HG03469 (cell line): ENCODE data around the gene LRRC23.

Experiments
- ATAC-seq: cut with Tn5 transposase; IDR thresholded peaks from one replicate; pipeline ENCODE4 v1.9.1; 2021; ENCODE audit warnings: mild to moderate bottlenecking, moderate library complexity, moderate number of reproducible peaks; ENCODE audit not compliant: unreplicated experiment

LRRC23 gene

DNA sequence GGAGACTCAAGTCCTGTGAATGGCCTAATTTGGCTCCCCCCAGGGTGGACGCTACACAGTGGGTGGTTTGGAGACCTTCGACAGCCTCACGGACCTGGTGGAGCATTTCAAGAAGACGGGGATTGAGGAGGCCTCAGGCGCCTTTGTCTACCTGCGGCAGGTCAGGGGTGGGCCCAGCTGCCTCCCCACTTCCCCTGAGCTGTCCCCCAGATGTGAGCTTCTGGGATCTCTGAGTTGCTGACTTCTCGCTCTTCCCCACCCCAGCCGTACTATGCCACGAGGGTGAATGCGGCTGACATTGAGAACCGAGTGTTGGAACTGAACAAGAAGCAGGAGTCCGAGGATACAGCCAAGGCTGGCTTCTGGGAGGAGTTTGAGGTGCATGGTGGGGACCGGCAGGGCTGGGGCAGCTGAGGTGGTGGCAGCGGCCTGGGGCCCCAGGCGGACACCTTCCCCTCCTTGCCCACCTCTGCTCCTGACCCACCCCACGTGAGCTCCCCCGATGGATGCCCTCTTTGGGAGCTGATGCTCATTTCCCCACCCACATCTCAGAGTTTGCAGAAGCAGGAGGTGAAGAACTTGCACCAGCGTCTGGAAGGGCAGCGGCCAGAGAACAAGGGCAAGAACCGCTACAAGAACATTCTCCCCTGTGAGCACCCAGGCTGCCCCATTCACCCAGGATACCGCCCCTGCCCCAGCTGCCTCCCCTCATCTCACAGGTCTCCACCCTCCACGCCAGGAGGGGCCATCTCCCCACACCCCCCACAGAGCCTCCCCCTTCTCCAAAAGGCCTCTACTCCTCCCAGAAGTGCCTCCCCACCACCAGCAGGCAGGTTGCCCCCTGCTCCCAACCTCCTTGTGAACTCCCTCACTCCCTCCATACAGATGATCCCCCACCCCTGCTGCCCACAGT is 50.7 kb downstream of the LRRC23 start:
- ATAC-seq = no peak

DNA sequence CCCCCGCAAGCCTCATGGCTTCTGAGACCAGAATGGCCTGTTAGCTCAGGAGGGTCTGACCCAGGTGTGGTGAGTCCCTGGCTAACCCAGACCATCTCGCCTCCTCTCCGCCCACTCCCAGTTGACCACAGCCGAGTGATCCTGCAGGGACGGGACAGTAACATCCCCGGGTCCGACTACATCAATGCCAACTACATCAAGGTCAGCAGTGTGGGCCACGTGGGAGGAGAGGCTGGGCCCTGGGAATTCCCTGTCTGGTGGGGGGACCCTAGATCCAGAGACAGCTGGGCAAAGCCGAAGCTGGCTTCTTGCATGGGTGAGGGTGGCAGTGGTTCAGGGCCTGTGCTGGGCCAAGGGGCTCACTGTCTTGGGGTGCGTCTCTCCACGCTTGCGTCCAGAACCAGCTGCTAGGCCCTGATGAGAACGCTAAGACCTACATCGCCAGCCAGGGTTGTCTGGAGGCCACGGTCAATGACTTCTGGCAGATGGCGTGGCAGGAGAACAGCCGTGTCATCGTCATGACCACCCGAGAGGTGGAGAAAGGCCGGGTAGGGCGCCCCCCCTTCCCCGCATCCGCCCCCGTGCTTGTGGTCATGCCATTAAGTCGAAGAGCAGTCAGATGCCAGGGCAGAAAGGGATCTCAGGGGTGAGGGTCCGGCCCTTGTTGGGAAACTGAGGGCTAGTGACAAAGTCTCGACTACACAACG is 51.6 kb downstream of the LRRC23 start:
- ATAC-seq = no peak

DNA sequence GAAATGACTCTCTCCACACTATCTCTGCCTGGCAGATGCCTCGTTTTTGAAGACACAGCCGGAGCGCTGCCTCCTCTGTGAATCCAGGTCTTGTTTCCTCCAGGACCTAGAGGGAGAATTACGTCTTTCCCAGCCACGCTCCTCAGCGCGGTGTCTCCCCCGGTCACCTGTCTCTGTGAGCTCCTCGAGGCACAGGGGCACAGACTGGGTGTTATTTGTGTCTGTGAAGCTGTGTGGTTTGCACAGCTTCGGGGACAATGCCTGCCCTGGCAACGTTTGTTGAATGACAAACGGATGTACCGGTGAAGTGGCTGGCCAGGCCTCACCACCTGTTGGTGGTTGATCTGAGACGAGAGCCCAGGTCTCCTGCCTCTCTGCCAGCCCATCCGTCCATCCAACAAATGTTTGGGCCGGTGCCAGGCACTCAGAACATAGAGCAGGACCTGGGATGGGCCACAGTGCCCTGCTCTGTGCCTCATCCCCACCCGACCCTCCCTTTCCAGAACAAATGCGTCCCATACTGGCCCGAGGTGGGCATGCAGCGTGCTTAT is 52.6 kb downstream of the LRRC23 start:
- ATAC-seq = no peak

DNA sequence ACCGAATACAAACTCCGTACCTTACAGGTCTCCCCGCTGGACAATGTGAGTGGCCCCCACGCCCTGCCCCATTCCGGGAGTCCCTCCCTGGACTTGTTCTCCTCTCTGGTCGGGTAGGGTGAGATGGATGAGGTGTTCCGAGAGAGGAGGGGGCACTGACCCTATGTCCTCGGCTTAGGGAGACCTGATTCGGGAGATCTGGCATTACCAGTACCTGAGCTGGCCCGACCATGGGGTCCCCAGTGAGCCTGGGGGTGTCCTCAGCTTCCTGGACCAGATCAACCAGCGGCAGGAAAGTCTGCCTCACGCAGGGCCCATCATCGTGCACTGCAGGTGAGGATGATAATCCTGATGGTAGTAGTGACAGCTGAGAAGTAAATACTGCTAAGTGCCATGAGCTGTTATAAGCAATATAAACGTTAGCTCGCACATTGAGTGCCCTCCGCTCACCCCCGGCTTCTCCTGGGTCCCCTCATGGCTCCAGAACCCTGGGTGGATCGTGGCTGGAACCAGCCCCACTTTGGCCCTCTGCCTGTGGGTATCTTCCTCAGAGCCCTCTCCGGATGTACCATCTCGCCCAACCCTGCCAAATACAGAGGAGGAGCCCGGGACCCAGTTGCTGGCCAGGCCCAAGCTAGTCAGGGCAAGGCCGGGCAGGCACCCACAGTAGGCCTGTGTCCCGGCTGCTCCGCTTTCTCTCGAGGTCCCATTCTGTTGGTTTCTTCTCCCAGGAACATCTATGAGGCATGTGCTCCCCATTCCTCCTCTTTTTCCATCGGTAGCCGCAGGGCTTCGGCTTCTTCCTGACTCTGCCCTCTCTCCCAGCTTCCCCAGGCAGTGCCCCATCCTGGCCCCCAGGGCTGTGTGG is 53.4 kb downstream of the LRRC23 start:
- ATAC-seq = no peak

DNA sequence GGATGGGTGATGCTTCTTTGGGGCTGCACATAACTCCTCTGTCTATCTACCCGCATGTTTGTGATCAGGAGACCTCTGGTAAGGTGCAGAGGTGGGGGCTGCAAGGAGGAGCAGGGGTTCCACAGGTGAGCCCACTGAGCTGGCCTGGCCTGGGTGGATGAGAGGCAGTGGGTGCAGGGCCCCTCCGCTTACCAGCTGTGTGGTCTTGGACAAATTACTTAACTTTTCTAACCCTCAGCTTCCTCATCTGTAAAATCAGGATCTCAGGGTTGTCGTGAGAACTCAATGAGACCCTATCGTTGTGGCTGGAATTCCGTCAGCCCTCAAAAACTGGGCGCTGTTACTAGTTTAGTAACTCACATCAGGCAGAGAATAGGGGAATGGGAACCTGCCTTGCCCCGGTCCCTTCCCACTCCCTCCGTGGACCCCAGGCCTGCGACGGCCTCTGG is 54.0 kb downstream of the LRRC23 start:
- no peak for ATAC-seq

DNA sequence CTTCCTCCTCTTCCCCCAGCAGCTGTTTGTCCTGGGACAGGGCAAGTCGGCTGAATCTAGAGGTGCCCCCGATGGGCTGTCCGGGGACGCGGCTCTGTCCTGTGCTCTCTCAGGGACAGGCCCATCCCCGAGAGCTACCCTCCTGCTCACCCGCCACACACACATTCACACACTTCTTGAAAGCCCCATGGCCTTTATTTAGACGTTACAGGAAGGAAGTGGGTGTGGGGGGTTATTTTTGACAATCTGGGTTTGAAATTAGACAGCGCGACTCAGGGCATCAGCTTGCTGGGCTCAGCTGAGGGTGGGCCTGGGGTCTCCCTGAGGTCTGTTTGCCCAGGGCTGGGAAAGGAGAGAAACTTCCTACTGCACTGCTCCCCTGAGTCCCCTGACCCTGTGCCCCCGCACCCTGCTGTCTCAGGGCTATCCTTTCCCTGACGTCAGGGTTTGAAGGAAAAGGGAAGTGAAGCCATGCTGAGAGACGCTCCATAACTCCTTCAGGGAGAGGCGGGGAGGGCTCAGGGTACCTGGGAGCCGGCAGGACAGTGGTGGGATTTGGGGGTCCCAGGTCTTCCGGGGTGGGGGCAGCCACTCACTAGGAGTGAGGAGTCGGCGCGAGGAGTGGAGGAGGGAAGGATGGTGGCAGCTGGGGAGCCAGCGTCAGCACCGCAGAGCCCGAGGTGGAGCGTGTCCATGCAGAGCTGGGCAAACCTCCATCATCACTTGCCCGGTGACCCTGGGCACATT is 54.6 kb downstream of the LRRC23 start:
- ATAC-seq = no peak

DNA sequence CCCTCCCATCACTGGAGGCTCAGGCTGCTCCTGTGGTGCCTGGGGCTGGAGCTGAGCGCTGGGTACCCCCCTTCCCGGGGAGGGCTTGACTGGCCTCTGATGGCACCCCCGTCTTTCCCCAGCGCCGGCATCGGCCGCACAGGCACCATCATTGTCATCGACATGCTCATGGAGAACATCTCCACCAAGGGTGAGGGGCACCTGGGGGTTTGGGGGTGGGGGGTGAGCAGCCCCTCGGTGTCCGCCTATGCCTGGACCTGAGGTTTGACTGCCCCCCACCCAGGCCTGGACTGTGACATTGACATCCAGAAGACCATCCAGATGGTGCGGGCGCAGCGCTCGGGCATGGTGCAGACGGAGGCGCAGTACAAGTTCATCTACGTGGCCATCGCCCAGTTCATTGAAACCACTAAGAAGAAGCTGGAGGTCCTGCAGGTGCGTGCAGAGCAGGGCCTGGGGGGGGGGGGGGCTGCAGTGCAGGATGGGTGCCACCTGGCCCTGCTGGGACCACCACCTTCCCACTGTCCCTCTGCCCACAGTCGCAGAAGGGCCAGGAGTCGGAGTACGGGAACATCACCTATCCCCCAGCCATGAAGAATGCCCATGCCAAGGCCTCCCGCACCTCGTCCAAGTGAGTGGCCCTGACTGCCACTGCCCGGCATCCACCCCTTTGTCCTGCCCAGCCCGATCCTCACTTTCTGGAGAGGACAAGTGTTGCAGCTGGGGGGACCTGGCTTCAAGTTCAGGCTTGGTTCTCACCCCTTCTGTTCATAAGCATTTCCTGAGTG is 55.4 kb downstream of the LRRC23 start:
- no peak for ATAC-seq

DNA sequence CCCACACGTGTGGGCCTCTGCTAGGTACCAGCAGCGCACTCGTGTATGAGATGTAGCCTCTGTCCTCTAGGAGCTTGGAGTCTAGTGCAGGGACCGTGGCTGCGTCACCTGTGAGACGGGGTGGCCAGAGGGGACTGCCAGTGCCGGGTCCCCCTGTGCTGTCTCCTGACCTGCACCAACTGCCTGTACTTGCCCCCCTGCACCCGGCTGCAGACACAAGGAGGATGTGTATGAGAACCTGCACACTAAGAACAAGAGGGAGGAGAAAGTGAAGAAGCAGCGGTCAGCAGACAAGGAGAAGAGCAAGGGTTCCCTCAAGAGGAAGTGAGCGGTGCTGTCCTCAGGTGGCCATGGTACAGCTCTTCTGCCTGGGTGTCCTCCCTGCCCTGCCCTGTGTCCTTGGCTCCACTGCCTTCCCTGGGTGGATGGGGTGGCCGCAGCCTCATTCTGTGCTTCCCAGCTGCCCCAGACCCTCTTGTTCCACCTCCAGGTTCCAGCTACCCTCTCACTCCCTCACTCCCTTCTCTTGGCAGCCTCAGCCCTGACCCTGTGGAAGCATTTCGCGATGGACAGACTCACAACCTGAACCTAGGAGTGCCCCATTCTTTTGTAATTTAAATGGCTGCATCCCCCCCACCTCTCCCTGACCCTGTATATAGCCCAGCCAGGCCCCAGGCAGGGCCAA is 56.1 kb downstream of the LRRC23 start:
- ATAC-seq = no peak

DNA sequence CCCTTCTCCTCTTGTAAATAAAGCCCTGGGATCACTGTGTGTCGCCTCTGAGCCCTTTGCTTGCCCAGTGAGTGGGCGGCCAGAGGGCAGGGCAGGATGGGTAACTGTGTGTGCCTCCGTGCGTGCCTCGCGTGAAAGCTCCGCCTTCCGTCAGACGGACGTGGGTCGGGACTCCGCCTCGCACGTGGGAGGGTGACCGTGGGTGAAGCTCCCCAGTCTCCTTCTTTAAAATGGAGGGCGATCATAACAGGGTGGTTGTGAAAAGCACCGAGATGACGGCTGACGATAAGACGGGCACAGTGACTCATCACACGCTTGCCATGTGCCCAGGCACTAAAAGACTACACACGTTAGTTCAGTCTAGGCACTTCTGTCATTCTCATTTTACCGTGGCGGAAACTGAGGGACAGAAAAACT is 56.7 kb downstream of the LRRC23 start:
- ATAC-seq = no peak

DNA sequence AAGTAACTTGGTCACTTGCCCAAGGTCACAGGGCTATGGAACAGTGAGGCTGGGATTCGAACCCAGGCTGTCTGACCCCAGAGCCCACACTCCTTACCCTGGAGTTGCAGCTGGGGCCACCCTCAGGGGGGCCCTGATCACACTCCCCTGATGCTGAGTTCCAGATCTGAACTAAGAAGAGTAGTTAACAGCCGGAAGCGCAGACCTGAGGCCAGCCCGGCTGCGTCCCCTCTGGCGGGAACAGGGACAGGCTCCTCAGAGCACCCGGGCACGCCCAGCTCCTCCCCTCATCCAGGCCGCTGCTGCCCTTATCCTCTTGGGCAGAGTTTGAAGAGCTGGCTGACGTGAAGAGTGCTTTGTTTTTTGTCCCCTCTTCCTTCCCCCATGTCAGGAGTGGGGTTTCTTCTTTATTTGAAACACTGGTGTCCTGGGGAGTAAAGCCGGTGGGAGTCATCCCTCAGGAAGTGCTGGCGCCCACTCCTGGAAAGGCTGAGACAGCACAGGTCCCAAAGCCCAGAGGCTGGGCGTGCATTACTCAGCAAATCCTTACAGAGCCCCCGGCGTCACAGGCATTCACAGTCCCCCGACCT is 57.2 kb downstream of the LRRC23 start:
- ATAC-seq = no peak

DNA sequence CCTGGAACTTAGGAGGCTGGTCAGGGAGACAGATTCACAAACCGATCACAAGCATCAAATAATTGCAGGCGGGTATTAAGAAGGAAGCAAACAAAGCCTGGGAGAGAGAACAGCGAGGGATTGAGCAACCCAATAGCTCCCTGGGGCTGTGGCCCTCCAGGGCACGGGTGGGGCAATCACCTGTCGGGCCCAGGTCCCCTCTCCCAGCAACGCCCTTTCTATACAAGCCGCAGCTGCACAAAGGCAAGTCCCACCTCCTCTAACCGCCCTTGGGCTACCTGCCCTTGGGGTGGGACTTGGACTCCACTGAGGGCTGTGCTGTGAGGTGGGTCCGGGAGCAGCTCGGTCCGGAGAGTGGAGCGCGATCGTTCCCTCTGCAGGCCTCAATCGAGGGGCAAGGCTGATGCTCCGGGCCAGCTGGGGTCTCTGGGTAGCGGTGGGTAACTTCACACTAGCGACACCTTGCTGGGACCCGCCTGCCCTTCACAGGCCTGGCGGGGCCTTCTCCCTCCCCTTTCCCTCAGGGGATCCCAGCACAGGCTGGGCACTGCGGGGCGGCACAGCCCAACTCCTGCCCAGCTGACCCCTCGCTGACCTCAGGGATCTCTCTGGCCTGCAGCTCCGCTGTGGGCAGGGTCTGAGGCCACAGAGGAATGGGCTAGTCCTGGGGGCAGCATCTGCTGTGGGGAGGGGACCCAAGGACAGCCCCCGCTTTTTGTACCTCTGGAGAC is 57.8 kb downstream of the LRRC23 start:
- no peak for ATAC-seq

DNA sequence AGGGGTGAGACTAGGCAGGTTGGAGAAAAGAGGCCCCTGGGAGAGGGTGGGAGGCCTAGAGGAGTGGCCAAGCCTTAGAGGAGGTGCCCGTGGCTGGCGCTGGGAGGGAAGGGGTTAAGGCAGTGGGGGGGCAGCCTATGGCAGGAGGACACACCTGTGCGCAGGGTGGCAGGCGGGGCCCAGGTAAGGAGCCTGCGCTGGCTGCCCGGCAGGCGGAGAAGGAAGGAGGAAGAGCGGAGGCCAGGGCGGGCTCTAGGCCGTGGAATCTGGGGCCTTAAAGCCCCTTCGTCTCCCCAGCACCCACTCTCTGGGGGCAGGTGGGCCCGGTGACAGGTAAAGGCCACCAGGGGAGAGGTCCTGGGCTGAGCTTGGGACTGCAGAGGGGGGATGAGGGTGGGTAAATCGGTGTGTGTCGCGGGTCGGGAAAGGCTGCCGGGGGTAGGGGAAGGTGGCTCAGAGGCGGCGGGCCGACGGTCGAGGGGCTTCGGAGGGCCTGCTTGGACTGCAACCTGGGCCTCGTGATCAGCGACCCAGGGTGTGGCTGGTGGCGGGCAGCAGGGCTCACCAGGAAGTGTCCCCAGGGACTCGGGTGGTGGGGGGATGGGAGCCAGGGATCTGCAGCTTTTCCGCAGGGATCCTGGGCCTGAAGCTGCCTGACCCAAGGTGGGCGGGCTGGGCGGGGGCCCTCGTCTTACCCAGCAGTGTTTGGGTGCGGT is 58.6 kb downstream of the LRRC23 start:
- no peak for ATAC-seq
